MM.1S (cell line): ENCODE data around the gene TMC1.

Source experiments
- CTCF ChIP-seq: fragments of 300-600 bp; sonication (generic); IDR thresholded peaks from 2 replicates; pipeline ENCODE4 v1.5.1; 2016; ENCODE audit warnings: antibody characterized with exemption, low read length, mixed read lengths
- EZH2 ChIP-seq: fragments of 300-600 bp; sonication (generic); optimal IDR thresholded peaks from 2 replicates; pipeline ENCODE3; 2017; ENCODE audit warnings: low read depth, mild to moderate bottlenecking, antibody characterized with exemption, low read length, mixed read lengths

GRCh38 chr9:72751541-72751940, 230.1 kb downstream of the TMC1 start:
- TF ChIP-seq CTCF (no peak), EZH2 (no peak)
